ENCODE data around the gene TICAM1. TPM values are rescaled to one million over a fixed set of nuclear protein-coding genes. Genes with fewer than 3 reads are reported as not detected.

The TICAM1 gene
- total RNA-seq, 1 experiment from 2014 or later, result 0.61 TPM

DNA sequence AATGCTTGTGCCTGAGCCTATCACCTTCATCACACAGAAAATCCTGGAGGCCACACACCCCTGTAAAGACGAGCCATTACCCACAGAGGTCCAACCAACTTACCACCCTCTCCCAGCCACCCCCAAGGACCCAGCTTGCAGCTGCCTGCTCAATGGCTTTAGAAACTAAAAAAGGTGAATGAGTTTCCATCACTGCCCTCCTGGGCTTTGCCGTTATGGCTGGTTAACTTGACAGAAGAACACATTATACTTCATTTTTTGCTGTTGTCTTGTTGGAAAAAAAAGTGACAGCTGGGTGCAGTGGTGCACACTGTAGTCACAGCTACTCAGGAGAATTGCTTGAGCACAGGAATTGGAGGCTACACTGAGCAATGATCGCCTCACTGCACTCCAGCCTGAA is 57.4 kb downstream of the TICAM1 start:
- H3K36me3 Mint-ChIP-seq, result no peaks in the 10 kb centered on the region
- H3K27me3 Mint-ChIP-seq (ENCODE audit: low read depth), result peaks cover 33% of the 10 kb centered on the region
- POLR2A ChIA-PET, result interaction anchor here (0.6 kb wide), 1 partner anchor 58 kb away, joined by 5 read pairs; no protein-coding TSS in a partner anchor
- no peaks in the 10 kb centered on the region for H3K4me1 Mint-ChIP-seq
- no peak overlapping the region for H3K27ac Mint-ChIP-seq
- H3K9me3 Mint-ChIP-seq, result 0 out of 2 replicates have a peak, but pooled peaks cover 3% of the 10 kb centered on the region
- ATAC-seq (no peak), DNase-seq (ENCODE audit: low spot score) (no peak)
- CTCF ChIA-PET, result interaction anchor here (0.6 to 1.7 kb wide), 2 partner anchors 17 to 169 kb away, joined by 3 to 11 read pairs; partner anchors contain the start of gene FEM1A
- H3K4me3 Mint-ChIP-seq, result no peak overlapping the region
- TF ChIP-seq PRRX2 (CRISPR knock-in tag; IDR thresholded peaks at IDR 0.05), result no peak
- no peak for TF ChIP-seq ZNF263 (CRISPR knock-in tag; IDR thresholded peaks at IDR 0.05; ENCODE audit: low read depth)
- TF ChIP-seq, protein P1, sequence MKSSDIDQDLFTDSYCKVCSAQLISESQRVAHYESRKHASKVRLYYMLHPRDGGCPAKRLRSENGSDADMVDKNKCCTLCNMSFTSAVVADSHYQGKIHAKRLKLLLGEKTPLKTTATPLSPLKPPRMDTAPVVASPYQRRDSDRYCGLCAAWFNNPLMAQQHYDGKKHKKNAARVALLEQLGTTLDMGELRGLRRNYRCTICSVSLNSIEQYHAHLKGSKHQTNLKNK (CRISPR knock-in tag; IDR thresholded peaks at IDR 0.05), result no peak
- TF ChIP-seq, protein P2, sequence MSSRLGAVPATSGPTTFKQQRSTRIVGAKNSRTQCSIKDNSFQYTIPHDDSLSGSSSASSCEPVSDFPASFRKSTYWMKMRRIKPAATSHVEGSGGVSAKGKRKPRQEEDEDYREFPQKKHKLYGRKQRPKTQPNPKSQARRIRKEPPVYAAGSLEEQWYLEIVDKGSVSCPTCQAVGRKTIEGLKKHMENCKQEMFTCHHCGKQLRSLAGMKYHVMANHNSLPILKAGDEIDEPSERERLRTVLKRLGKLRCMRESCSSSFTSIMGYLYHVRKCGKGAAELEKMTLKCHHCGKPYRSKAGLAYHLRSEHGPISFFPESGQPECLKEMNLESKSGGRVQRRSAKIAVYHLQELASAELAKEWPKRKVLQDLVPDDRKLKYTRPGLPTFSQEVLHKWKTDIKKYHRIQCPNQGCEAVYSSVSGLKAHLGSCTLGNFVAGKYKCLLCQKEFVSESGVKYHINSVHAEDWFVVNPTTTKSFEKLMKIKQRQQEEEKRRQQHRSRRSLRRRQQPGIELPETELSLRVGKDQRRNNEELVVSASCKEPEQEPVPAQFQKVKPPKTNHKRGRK (CRISPR knock-in tag; IDR thresholded peaks at IDR 0.05; ENCODE audit: borderline replicate concordance), result no peak
- TF ChIP-seq SP1 (CRISPR knock-in tag; conservative IDR thresholded peaks at IDR 0.05), result no peak
- TF ChIP-seq ZNF416 (CRISPR knock-in tag; IDR thresholded peaks at IDR 0.05), result no peak
- TF ChIP-seq, protein P3, sequence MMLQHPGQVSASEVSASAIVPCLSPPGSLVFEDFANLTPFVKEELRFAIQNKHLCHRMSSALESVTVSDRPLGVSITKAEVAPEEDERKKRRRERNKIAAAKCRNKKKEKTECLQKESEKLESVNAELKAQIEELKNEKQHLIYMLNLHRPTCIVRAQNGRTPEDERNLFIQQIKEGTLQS (CRISPR knock-in tag; conservative IDR thresholded peaks at IDR 0.05), result no peak
- no peak for TF ChIP-seq ZNF232 (CRISPR knock-in tag; IDR thresholded peaks at IDR 0.05)
- no peak for TF ChIP-seq RORB (CRISPR knock-in tag; IDR thresholded peaks at IDR 0.05)

DNA sequence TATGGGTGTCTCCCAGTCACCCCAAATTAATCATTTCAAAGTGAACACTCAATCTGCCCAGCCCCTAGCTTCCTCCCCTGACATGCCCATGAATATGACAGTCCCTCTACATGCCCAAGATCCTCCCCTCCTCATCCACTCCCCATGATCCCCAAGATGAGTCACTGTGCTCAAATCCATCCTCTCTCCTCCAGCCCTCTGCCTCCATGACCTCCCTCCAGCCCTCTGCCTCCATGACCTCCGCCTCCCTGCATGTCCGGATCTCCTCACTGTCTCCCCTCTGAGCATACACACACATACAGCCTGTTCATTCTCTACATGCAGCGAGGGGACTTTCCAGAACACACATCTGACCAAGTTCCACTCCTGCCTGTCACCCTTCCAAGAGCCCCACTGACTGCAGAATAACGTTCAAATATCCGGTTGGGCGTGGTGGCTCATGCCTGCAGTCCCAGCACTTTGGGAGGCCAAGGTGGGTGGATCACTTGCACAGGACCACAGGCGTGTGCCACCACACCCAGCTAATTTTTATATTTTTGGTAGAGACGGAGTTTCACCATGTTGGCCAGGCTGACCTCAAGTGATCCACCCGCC is 58.4 kb downstream of the TICAM1 start:
- peaks cover 29% of the 10 kb centered on the region for H3K27me3 Mint-ChIP-seq (ENCODE audit: low read depth)
- DNase-seq (ENCODE audit: low spot score) (no peak), ATAC-seq (no peak)
- H3K27ac Mint-ChIP-seq, result no peak overlapping the region
- TF ChIP-seq, protein P4, sequence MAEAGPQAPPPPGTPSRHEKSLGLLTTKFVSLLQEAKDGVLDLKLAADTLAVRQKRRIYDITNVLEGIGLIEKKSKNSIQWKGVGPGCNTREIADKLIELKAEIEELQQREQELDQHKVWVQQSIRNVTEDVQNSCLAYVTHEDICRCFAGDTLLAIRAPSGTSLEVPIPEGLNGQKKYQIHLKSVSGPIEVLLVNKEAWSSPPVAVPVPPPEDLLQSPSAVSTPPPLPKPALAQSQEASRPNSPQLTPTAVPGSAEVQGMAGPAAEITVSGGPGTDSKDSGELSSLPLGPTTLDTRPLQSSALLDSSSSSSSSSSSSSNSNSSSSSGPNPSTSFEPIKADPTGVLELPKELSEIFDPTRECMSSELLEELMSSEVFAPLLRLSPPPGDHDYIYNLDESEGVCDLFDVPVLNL (CRISPR knock-in tag; IDR thresholded peaks at IDR 0.05; ENCODE audit: borderline replicate concordance, low read depth), result no peak
- TF ChIP-seq ZNF416 (CRISPR knock-in tag; IDR thresholded peaks at IDR 0.05) (no peak), NR1H2 (CRISPR knock-in tag; IDR thresholded peaks at IDR 0.05) (no peak), ERG (CRISPR knock-in tag; IDR thresholded peaks at IDR 0.05) (no peak), ZBTB21 (CRISPR knock-in tag; IDR thresholded peaks at IDR 0.05; ENCODE audit: borderline replicate concordance) (no peak), ETV6 (CRISPR knock-in tag; IDR thresholded peaks at IDR 0.05) (no peak), FOXK1 (CRISPR knock-in tag; IDR thresholded peaks at IDR 0.05) (no peak), JUN (CRISPR knock-in tag; IDR thresholded peaks at IDR 0.05) (no peak), FOXP1 (CRISPR knock-in tag; IDR thresholded peaks at IDR 0.05; ENCODE audit: borderline replicate concordance) (no peak)
- TF ChIP-seq, protein P5, sequence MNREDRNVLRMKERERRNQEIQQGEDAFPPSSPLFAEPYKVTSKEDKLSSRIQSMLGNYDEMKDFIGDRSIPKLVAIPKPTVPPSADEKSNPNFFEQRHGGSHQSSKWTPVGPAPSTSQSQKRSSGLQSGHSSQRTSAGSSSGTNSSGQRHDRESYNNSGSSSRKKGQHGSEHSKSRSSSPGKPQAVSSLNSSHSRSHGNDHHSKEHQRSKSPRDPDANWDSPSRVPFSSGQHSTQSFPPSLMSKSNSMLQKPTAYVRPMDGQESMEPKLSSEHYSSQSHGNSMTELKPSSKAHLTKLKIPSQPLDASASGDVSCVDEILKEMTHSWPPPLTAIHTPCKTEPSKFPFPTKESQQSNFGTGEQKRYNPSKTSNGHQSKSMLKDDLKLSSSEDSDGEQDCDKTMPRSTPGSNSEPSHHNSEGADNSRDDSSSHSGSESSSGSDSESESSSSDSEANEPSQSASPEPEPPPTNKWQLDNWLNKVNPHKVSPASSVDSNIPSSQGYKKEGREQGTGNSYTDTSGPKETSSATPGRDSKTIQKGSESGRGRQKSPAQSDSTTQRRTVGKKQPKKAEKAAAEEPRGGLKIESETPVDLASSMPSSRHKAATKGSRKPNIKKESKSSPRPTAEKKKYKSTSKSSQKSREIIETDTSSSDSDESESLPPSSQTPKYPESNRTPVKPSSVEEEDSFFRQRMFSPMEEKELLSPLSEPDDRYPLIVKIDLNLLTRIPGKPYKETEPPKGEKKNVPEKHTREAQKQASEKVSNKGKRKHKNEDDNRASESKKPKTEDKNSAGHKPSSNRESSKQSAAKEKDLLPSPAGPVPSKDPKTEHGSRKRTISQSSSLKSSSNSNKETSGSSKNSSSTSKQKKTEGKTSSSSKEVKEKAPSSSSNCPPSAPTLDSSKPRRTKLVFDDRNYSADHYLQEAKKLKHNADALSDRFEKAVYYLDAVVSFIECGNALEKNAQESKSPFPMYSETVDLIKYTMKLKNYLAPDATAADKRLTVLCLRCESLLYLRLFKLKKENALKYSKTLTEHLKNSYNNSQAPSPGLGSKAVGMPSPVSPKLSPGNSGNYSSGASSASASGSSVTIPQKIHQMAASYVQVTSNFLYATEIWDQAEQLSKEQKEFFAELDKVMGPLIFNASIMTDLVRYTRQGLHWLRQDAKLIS (CRISPR knock-in tag; IDR thresholded peaks at IDR 0.05; ENCODE audit: borderline replicate concordance), result no peak
- TF ChIP-seq, protein P6, sequence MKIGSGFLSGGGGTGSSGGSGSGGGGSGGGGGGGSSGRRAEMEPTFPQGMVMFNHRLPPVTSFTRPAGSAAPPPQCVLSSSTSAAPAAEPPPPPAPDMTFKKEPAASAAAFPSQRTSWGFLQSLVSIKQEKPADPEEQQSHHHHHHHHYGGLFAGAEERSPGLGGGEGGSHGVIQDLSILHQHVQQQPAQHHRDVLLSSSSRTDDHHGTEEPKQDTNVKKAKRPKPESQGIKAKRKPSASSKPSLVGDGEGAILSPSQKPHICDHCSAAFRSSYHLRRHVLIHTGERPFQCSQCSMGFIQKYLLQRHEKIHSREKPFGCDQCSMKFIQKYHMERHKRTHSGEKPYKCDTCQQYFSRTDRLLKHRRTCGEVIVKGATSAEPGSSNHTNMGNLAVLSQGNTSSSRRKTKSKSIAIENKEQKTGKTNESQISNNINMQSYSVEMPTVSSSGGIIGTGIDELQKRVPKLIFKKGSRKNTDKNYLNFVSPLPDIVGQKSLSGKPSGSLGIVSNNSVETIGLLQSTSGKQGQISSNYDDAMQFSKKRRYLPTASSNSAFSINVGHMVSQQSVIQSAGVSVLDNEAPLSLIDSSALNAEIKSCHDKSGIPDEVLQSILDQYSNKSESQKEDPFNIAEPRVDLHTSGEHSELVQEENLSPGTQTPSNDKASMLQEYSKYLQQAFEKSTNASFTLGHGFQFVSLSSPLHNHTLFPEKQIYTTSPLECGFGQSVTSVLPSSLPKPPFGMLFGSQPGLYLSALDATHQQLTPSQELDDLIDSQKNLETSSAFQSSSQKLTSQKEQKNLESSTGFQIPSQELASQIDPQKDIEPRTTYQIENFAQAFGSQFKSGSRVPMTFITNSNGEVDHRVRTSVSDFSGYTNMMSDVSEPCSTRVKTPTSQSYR (CRISPR knock-in tag; IDR thresholded peaks at IDR 0.05), result no peak
- TF ChIP-seq, protein P7, sequence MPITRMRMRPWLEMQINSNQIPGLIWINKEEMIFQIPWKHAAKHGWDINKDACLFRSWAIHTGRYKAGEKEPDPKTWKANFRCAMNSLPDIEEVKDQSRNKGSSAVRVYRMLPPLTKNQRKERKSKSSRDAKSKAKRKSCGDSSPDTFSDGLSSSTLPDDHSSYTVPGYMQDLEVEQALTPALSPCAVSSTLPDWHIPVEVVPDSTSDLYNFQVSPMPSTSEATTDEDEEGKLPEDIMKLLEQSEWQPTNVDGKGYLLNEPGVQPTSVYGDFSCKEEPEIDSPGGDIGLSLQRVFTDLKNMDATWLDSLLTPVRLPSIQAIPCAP (CRISPR knock-in tag; IDR thresholded peaks at IDR 0.05), result no peak
- TF ChIP-seq, protein P8, sequence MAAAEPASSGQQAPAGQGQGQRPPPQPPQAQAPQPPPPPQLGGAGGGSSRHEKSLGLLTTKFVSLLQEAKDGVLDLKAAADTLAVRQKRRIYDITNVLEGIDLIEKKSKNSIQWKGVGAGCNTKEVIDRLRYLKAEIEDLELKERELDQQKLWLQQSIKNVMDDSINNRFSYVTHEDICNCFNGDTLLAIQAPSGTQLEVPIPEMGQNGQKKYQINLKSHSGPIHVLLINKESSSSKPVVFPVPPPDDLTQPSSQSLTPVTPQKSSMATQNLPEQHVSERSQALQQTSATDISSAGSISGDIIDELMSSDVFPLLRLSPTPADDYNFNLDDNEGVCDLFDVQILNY (CRISPR knock-in tag; IDR thresholded peaks at IDR 0.05), result no peak
- CTCF ChIA-PET, result interaction anchor here (1.4 to 1.7 kb wide), 2 partner anchors 18 to 36 kb away, joined by 8 to 11 read pairs; partner anchors contain the start of gene FEM1A
- no peaks in the 10 kb centered on the region for H3K4me1 Mint-ChIP-seq
- POLR2A ChIA-PET, result interaction anchor here (0.6 kb wide), 1 partner anchor 469 kb away, joined by 3 read pairs; no protein-coding TSS in a partner anchor
- 0 out of 2 replicates have a peak, but pooled peaks cover 3% of the 10 kb centered on the region for H3K9me3 Mint-ChIP-seq
- H3K4me3 Mint-ChIP-seq, result no peak overlapping the region
- H3K36me3 Mint-ChIP-seq, result no peaks in the 10 kb centered on the region
